ENCODE measurements around the gene KLF1.
"Not testable (repeated sequence)": the region's sequence is repeated elsewhere in the genome, so short reads cannot be mapped to it uniquely, and the experiment has no call there.

Gene KLF1

GRCh38 chr19:12890787-12891552 lies 4.0 kb upstream of the KLF1 start, which contains the start of gene GCDH:
GCDH (plus strand) TSS chr19:12891160; CDS start chr19:12891305, 145 bp downstream.
- Histone ChIP-seq H3K27ac (ENCODE audit: insufficient read depth, low read length, poor library complexity, severe bottlenecking) (peak within 1 kb of the TSS; percentile 56), H3K4me3 (ENCODE audit: insufficient read depth, low read depth, low read length, poor library complexity, severe bottlenecking) (peak within 1 kb of the TSS; percentile 56), H3K36me3 (ENCODE audit: control insufficient read depth, insufficient read depth, low read length) (peaks cover 12% of the 10 kb centered on the region), H3K27me3 (replicated peaks; ENCODE audit: control insufficient read depth, insufficient read depth, low read length, poor library complexity, severe bottlenecking) (no peaks in the 10 kb centered on the region), H3K4me1 (ENCODE audit: control insufficient read depth, insufficient read depth, low read length, poor library complexity, severe bottlenecking) (peaks cover 9% of the 10 kb centered on the region), H3K9me3 (ENCODE audit: control insufficient read depth, low read length) (no peaks in the 10 kb centered on the region)
- DNase-seq: peak; percentile 91 to 96 (median 95)

DNA sequence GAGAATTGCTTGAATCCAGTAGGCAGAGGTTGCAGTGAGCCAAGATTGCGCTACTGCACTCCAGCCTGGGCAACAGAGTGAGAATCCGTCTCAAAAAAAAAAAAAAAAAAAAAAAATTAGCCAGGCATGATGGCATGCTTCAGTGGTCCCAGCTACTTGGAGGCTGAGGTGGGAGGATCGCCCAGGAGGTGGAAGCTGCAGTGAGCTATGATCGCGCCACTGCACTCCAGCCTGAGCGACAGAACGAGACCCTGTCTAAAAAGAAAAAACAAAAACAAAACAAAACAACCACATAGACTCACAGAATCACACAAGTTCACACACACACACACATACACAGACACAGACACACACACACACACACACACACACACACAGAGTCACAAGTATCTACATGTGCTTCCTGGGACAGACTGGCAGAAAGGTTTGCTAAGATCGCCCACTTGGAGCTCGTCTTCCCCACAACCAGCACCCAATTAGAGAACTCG lies 3.3 kb upstream of the KLF1 start:
- not testable (repeated sequence) for H3K9me3 ChIP-seq (ENCODE audit: control insufficient read depth, low read length); H3K4me3 ChIP-seq (ENCODE audit: insufficient read depth, low read depth, low read length, poor library complexity, severe bottlenecking); DNase-seq; H3K27me3 ChIP-seq (replicated peaks; ENCODE audit: control insufficient read depth, insufficient read depth, low read length, poor library complexity, severe bottlenecking)
- Histone ChIP-seq H3K4me1 (ENCODE audit: control insufficient read depth, insufficient read depth, low read length, poor library complexity, severe bottlenecking) (peaks cover 15% of the 10 kb centered on the region), H3K36me3 (ENCODE audit: control insufficient read depth, insufficient read depth, low read length) (peaks cover 10% of the 10 kb centered on the region), H3K27ac (ENCODE audit: insufficient read depth, low read length, poor library complexity, severe bottlenecking) (peak overlapping the region; percentile 56)

DNA sequence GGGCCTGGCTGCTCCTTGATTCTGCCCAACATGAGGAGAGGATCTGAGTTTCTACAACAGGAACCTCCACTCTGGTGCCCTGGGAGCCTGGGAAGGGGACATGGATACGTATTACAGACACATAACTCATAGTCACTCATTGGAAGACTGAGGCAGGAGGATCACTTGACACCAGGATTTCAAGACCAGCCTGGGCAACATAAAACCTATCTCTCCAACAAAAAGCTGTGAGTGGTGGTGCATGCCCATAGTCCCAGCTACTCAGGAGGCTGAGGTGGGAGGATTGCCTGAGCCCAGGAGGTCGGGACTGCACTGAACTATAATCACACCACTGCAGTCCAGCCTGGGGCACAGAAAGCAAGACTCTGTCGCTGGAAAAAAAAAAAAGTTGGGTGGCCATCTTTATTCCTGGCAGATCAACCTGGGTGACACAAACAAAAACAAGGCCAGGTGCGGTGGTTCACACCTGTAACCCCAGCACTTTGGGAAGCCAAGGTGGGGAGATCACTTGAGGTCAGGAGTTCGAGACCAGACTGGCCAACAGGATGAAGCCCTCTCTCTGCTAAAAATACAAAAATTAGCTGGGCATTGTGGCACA lies 1.1 kb upstream of the KLF1 start:
- Histone ChIP-seq H3K9me3 (ENCODE audit: control insufficient read depth, low read length) (peaks cover 3% of the 10 kb centered on the region), H3K4me3 (ENCODE audit: insufficient read depth, low read depth, low read length, poor library complexity, severe bottlenecking) (no peak overlapping the region), H3K27ac (ENCODE audit: insufficient read depth, low read length, poor library complexity, severe bottlenecking) (no peak overlapping the region), H3K27me3 (replicated peaks; ENCODE audit: control insufficient read depth, insufficient read depth, low read length, poor library complexity, severe bottlenecking) (no peaks in the 10 kb centered on the region), H3K36me3 (ENCODE audit: control insufficient read depth, insufficient read depth, low read length) (no peaks in the 10 kb centered on the region), H3K4me1 (ENCODE audit: control insufficient read depth, insufficient read depth, low read length, poor library complexity, severe bottlenecking) (peaks cover 16% of the 10 kb centered on the region)
- no peak for DNase-seq

DNA sequence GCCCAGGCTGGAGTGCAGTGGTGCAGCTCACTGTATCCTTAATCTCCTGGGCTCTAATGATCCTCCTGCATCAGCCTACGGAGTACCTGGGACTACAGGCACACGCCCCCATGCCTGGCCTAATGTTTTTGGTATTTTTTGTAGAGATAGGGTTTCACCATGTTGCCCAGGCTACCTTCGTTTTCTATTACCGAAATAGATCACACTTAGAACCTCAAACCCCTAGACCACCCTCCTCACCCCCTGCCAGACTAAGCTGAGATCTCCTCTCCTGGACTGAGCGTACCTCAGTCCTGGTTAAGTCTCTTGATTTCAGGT lies 391 bp downstream of the KLF1 start:
- no peaks in the 10 kb centered on the region for H3K36me3 ChIP-seq (ENCODE audit: control insufficient read depth, insufficient read depth, low read length)
- H3K9me3 ChIP-seq (ENCODE audit: control insufficient read depth, low read length): peaks cover 3% of the 10 kb centered on the region
- no peak overlapping the region for H3K4me3 ChIP-seq (ENCODE audit: insufficient read depth, low read depth, low read length, poor library complexity, severe bottlenecking)
- H3K27ac ChIP-seq (ENCODE audit: insufficient read depth, low read length, poor library complexity, severe bottlenecking): no peak overlapping the region
- H3K4me1 ChIP-seq (ENCODE audit: control insufficient read depth, insufficient read depth, low read length, poor library complexity, severe bottlenecking): peaks cover 12% of the 10 kb centered on the region
- no peak for DNase-seq
- no peaks in the 10 kb centered on the region for H3K27me3 ChIP-seq (replicated peaks; ENCODE audit: control insufficient read depth, insufficient read depth, low read length, poor library complexity, severe bottlenecking)

DNA sequence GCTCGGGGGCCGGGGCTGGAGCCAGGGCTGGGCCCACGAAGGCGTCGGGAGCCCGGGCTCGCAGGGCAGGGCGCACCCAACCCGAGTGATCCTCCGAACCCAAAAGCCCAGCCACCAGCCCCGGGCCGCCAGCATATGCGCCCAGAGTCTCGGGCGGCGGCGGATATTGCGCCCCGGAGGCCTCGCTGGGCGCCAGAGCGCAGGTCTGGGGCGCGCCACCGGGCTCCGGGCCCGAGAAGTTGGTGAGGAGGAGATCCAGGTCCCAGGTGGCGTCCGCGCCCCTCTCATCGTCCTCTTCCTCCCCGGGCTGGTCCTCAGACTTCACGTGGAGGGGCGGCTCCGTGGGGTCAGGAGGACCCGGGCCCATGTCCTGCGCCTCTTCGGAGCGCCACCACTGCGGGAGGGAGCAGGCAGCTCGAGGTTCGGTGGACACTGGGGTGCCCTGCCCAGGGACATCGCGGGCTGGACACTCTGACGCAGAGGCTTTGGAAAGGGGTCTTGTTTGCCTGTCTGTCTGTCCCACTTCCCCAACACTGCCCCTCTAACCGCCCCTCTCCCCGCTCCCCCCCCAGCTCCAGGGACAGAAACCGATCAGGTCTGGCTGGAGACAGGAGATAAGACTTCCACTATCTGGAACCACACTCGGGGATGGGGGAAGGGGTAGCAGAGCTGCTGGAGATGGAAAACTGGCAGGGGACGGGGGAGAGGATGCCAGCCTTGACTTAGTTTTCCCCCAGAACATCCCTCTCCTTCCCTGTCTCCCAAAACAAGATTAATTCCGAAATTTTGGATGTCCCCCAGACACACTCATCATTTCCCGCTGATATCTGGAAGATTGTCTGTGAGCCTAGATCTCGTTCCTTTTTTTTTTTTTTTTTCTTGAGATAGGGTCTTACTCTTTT lies 1.0 kb downstream of the KLF1 start:
- Histone ChIP-seq H3K9me3 (ENCODE audit: control insufficient read depth, low read length) (peaks cover 3% of the 10 kb centered on the region), H3K4me1 (ENCODE audit: control insufficient read depth, insufficient read depth, low read length, poor library complexity, severe bottlenecking) (peaks cover 8% of the 10 kb centered on the region), H3K27ac (ENCODE audit: insufficient read depth, low read length, poor library complexity, severe bottlenecking) (peak overlapping the region; percentile 37), H3K36me3 (ENCODE audit: control insufficient read depth, insufficient read depth, low read length) (no peaks in the 10 kb centered on the region), H3K27me3 (replicated peaks; ENCODE audit: control insufficient read depth, insufficient read depth, low read length, poor library complexity, severe bottlenecking) (no peaks in the 10 kb centered on the region), H3K4me3 (ENCODE audit: insufficient read depth, low read depth, low read length, poor library complexity, severe bottlenecking) (peak overlapping the region; percentile 49)
- DNase-seq: no peak

DNA sequence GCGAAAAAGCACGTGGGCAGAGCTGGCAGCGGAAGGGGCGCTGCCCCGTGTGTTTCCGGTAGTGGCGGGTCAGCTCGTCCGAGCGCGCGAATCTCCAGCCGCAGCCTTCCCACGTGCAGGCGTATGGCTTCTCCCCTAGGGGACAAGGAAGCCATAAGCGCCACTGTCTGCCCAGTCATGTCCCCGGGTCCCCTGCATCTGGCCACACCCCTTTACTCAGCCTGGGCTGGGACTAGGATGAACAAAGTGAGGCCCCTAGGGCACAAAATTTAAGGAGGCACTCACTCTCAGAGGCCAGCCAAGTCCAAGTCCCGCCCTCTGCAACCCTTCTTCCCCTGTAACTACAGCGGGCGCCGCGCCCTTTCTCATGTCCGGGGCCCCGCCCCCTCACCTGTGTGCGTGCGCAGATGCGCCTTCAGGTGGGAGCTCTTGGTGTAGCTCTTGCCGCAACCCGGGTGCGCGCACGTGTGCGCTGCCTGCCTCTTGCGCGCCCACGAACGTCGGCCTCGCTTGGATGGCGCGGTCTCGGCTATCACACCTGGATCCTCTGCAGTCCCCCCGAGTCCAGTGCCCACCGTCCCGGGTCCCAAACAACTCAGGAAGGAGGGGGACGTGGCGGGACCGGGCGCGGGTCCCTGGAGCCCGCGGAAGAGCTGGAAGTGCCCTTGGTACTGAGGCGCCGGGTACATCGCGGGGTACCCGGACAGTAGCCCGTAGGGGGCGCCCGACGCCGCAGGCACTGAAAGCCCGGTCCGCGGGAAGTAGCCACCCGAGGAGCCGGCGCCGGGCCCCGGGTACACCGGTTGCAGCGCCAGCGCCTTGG lies 1.9 kb downstream of the KLF1 start:
- Histone ChIP-seq H3K27me3 (replicated peaks; ENCODE audit: control insufficient read depth, insufficient read depth, low read length, poor library complexity, severe bottlenecking) (no peaks in the 10 kb centered on the region), H3K27ac (ENCODE audit: insufficient read depth, low read length, poor library complexity, severe bottlenecking) (peak overlapping the region; percentile 37), H3K36me3 (ENCODE audit: control insufficient read depth, insufficient read depth, low read length) (no peaks in the 10 kb centered on the region), H3K9me3 (ENCODE audit: control insufficient read depth, low read length) (peaks cover 3% of the 10 kb centered on the region), H3K4me3 (ENCODE audit: insufficient read depth, low read depth, low read length, poor library complexity, severe bottlenecking) (peak overlapping the region; percentile 49), H3K4me1 (ENCODE audit: control insufficient read depth, insufficient read depth, low read length, poor library complexity, severe bottlenecking) (peaks cover 17% of the 10 kb centered on the region)
- peak; percentile 71 to 83 (median 78) for DNase-seq

GRCh38 chr19:12884627-12884925 lies 2.4 kb downstream of the KLF1 start:
- Histone ChIP-seq H3K4me1 (ENCODE audit: control insufficient read depth, insufficient read depth, low read length, poor library complexity, severe bottlenecking) (peaks cover 17% of the 10 kb centered on the region), H3K27me3 (replicated peaks; ENCODE audit: control insufficient read depth, insufficient read depth, low read length, poor library complexity, severe bottlenecking) (no peaks in the 10 kb centered on the region), H3K9me3 (ENCODE audit: control insufficient read depth, low read length) (peaks cover 3% of the 10 kb centered on the region), H3K36me3 (ENCODE audit: control insufficient read depth, insufficient read depth, low read length) (no peaks in the 10 kb centered on the region), H3K27ac (ENCODE audit: insufficient read depth, low read length, poor library complexity, severe bottlenecking) (no peak overlapping the region), H3K4me3 (ENCODE audit: insufficient read depth, low read depth, low read length, poor library complexity, severe bottlenecking) (peak overlapping the region; percentile 49)
- DNase-seq: no peak

DNA sequence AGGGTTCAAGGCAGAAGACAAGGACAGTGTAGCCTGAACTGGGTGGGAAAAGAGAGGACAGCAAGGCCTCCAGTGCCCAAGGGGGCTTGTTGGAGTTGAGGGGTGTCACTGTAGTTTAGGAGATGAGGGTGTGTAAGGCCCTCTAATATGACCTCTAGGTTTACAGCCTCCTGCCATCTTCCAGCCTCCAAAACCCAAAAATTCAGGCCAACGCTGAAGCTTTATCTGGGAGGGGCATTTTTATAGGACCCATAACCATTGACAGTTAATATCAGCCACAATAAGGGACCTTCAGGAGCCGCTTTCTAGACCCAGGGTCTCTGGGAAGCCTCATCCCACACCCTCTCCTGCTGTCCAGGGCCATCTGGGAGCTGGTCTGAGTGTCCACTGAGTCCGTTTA lies 2.8 kb downstream of the KLF1 start:
- Histone ChIP-seq H3K36me3 (ENCODE audit: control insufficient read depth, insufficient read depth, low read length) (no peaks in the 10 kb centered on the region), H3K27ac (ENCODE audit: insufficient read depth, low read length, poor library complexity, severe bottlenecking) (no peak overlapping the region), H3K27me3 (replicated peaks; ENCODE audit: control insufficient read depth, insufficient read depth, low read length, poor library complexity, severe bottlenecking) (no peaks in the 10 kb centered on the region), H3K9me3 (ENCODE audit: control insufficient read depth, low read length) (peaks cover 3% of the 10 kb centered on the region), H3K4me3 (ENCODE audit: insufficient read depth, low read depth, low read length, poor library complexity, severe bottlenecking) (no peak overlapping the region), H3K4me1 (ENCODE audit: control insufficient read depth, insufficient read depth, low read length, poor library complexity, severe bottlenecking) (peaks cover 17% of the 10 kb centered on the region)
- no peak for DNase-seq

- Histone ChIP-seq H3K36me3 (ENCODE audit: control insufficient read depth, insufficient read depth, low read length) (peaks cover 10% of the 10 kb centered on the region), H3K4me1 (ENCODE audit: control insufficient read depth, insufficient read depth, low read length, poor library complexity, severe bottlenecking) (peaks cover 17% of the 10 kb centered on the region), H3K27me3 (replicated peaks; ENCODE audit: control insufficient read depth, insufficient read depth, low read length, poor library complexity, severe bottlenecking) (no peaks in the 10 kb centered on the region), H3K9me3 (ENCODE audit: control insufficient read depth, low read length) (peaks cover 3% of the 10 kb centered on the region), H3K27ac (ENCODE audit: insufficient read depth, low read length, poor library complexity, severe bottlenecking) (no peak overlapping the region), H3K4me3 (ENCODE audit: insufficient read depth, low read depth, low read length, poor library complexity, severe bottlenecking) (no peak overlapping the region)
- no peak for DNase-seq
Measured at GRCh38 chr19:12882589-12882988, 4.4 kb downstream of the KLF1 start.
